H9 (cell line): ENCODE results near the gene FCRLA. TPM values are rescaled to one million over a fixed set of nuclear protein-coding genes. Genes with fewer than 3 reads are reported as not detected.
"Not testable (repeated sequence)": the region's sequence is repeated elsewhere in the genome, so short reads cannot be mapped to it uniquely, and the experiment has no call there.

Experiments used
- DNase-seq: peaks from one replicate; pipeline ENCODE4 v3.0.0-alpha.2; 2017
- H2AFZ ChIP-seq: one replicate; pipeline ENCODE4 v1.6.1; 2013; ENCODE audit warnings: mild to moderate bottlenecking, low read length, control low read depth, moderate library complexity
- H2AK5ac ChIP-seq: 2 replicates; pipeline ENCODE4 v1.6.1; 2013; ENCODE audit warnings: low read length, control low read depth, mixed read lengths; ENCODE audit not compliant: insufficient read length
- H2BK120ac ChIP-seq: one replicate; pipeline ENCODE4 v1.6.1; 2013; ENCODE audit warnings: low read depth, mild to moderate bottlenecking, low read length, control low read depth, inconsistent platforms; ENCODE audit not compliant: poor library complexity, severe bottlenecking
- H2BK12ac ChIP-seq: 2 replicates; pipeline ENCODE4 v1.6.1; 2013; ENCODE audit warnings: low read length, control low read depth, mixed read lengths, low read depth; ENCODE audit not compliant: insufficient read length
- H2BK15ac ChIP-seq: 2 replicates; pipeline ENCODE4 v1.6.1; 2013; ENCODE audit warnings: low read depth, low read length, control low read depth
- H2BK20ac ChIP-seq: one replicate; pipeline ENCODE4 v1.6.1; 2013; ENCODE audit warnings: low read depth, mild to moderate bottlenecking, low read length, control low read depth, inconsistent platforms; ENCODE audit not compliant: poor library complexity, severe bottlenecking
- H2BK5ac ChIP-seq: 2 replicates; pipeline ENCODE4 v1.6.1; 2013; ENCODE audit warnings: low read length, control low read depth, mixed read lengths; ENCODE audit not compliant: insufficient read length
- H3K14ac ChIP-seq: 2 replicates; pipeline ENCODE4 v1.6.1; 2013; ENCODE audit warnings: low read length, control low read depth; ENCODE audit not compliant: insufficient read depth
- H3K18ac ChIP-seq: 2 replicates; pipeline ENCODE4 v1.6.1; 2013; ENCODE audit warnings: low read depth, mild to moderate bottlenecking, mixed read lengths, low read length, control low read depth; ENCODE audit not compliant: insufficient read length
- H3K23ac ChIP-seq: 2 replicates; pipeline ENCODE4 v1.6.1; 2013; ENCODE audit warnings: low read length, control low read depth, mixed read lengths, low read depth; ENCODE audit not compliant: insufficient read length
- H3K23me2 ChIP-seq: 2 replicates; pipeline ENCODE4 v1.6.1; 2013; ENCODE audit warnings: low read depth, mild to moderate bottlenecking, mixed read lengths, low read length, control low read depth; ENCODE audit not compliant: insufficient read length, poor library complexity, severe bottlenecking
- H3K27ac ChIP-seq: 2 replicates; pipeline ENCODE4 v1.5.1; 2013; ENCODE audit warnings: low read length, control low read depth, mixed read lengths, low read depth; ENCODE audit not compliant: insufficient read length
- H3K27me3 ChIP-seq: 2 replicates; pipeline ENCODE4 v1.6.1; 2013; ENCODE audit warnings: low read length, control low read depth, inconsistent platforms; ENCODE audit not compliant: insufficient read depth
- H3K4ac ChIP-seq: 2 replicates; pipeline ENCODE4 v1.6.1; 2013; ENCODE audit warnings: low read depth, mild to moderate bottlenecking, control low read depth, inconsistent platforms, low read length, moderate library complexity
- H3K4me1 ChIP-seq: 2 replicates; pipeline ENCODE4 v1.6.1; 2013; ENCODE audit warnings: low read length, control low read depth, inconsistent platforms; ENCODE audit not compliant: insufficient read depth
- H3K4me2 ChIP-seq: 2 replicates; pipeline ENCODE4 v1.6.1; 2013; ENCODE audit warnings: low read length, control low read depth, mixed read lengths; ENCODE audit not compliant: insufficient read length, insufficient read depth
- H3K56ac ChIP-seq: 2 replicates; pipeline ENCODE4 v1.6.1; 2013; ENCODE audit warnings: low read depth, mild to moderate bottlenecking, mixed read lengths, low read length, control low read depth; ENCODE audit not compliant: insufficient read length
- H3K79me1 ChIP-seq: 2 replicates; pipeline ENCODE4 v1.6.1; 2013; ENCODE audit warnings: low read depth, mild to moderate bottlenecking, moderate library complexity, low read length, control low read depth, inconsistent platforms; ENCODE audit not compliant: insufficient read depth, poor library complexity, severe bottlenecking
- H3K79me2 ChIP-seq: 2 replicates; pipeline ENCODE4 v1.6.1; 2013; ENCODE audit warnings: low read length, control low read depth, inconsistent platforms; ENCODE audit not compliant: insufficient read depth
- H3K9ac ChIP-seq: 2 replicates; pipeline ENCODE4 v1.6.1; 2013; ENCODE audit warnings: low read length, control low read depth, mixed read lengths; ENCODE audit not compliant: insufficient read length; ENCODE audit errors: extremely low read depth
- H3K9me3 ChIP-seq: one replicate; pipeline ENCODE4 v1.6.1; 2013; ENCODE audit warnings: low read depth, low read length, inconsistent platforms; ENCODE audit not compliant: control insufficient read depth
- H3T11ph ChIP-seq: one replicate; pipeline ENCODE4 v1.6.1; 2013; ENCODE audit warnings: mild to moderate bottlenecking, low read length, control low read depth, inconsistent platforms
- H4K20me1 ChIP-seq: one replicate; pipeline ENCODE4 v1.6.1; 2013; ENCODE audit not compliant: control insufficient read depth, insufficient read length, insufficient read depth
- H4K5ac ChIP-seq: 2 replicates; pipeline ENCODE4 v1.6.1; 2013; ENCODE audit warnings: low read depth, mild to moderate bottlenecking, mixed read lengths, low read length, control low read depth; ENCODE audit not compliant: insufficient read length
- H4K8ac ChIP-seq: replicated peaks from 2 replicates; pipeline ENCODE4 v1.6.1; 2013; ENCODE audit warnings: low read length, control low read depth, mixed read lengths, low read depth; ENCODE audit not compliant: insufficient read length
- H4K91ac ChIP-seq: 2 replicates; pipeline ENCODE4 v1.6.1; 2013; ENCODE audit warnings: low read depth, mild to moderate bottlenecking, moderate library complexity, mixed read lengths, low read length, control low read depth; ENCODE audit not compliant: insufficient read length
- H3K27ac Mint-ChIP-seq, 3 experiments: 2 replicates in 2 of 3; 3 replicates in 1 of 3; pipeline ENCODE4 v1.8.0; 2020 to 2021; ENCODE audit warnings: mixed read lengths in 3 of 3, mild to moderate bottlenecking in 1 of 3, moderate library complexity in 1 of 3
- H3K27me3 Mint-ChIP-seq: 2 replicates; pipeline ENCODE4 v1.8.0; 2021; ENCODE audit warnings: low read depth, mild to moderate bottlenecking, moderate library complexity, mixed read lengths
- H3K36me3 Mint-ChIP-seq, 3 experiments: 2 replicates in 2 of 3; 3 replicates in 1 of 3; pipeline ENCODE4 v1.8.0; 2020 to 2021; ENCODE audit warnings: low read depth in 3 of 3, mixed read lengths in 3 of 3; ENCODE audit not compliant: insufficient read depth in 1 of 3
- H3K4me1 Mint-ChIP-seq, 2 experiments: 2 replicates each; pipeline ENCODE4 v1.8.0; 2020; ENCODE audit warnings: mixed read lengths in 2 of 2
- H3K4me3 Mint-ChIP-seq, 2 experiments: 2 replicates in 1 of 2; 3 replicates in 1 of 2; pipeline ENCODE4 v1.8.0; 2020 to 2021; ENCODE audit warnings: mild to moderate bottlenecking in 2 of 2, mixed read lengths in 2 of 2, moderate library complexity in 1 of 2
- H3K9me3 Mint-ChIP-seq, 2 experiments: 2 replicates in 1 of 2; 3 replicates in 1 of 2; pipeline ENCODE4 v1.8.0; 2020; ENCODE audit warnings: mild to moderate bottlenecking in 2 of 2, mixed read lengths in 2 of 2, moderate library complexity in 1 of 2
- WGBS: extraction: QIAGEN DNeasy Blood & Tissue Kit; methylation state at CpG from one replicate; pipeline ENCODE4 v1.1.7; 2013; ENCODE audit warnings: missing lambda C conversion rate, low lambda C conversion rate, mixed read lengths; ENCODE audit not compliant: insufficient read length; ENCODE audit errors: extremely low coverage; 5-methylcytosine and 5-hydroxymethylcytosine counted together
- total RNA-seq: library from RNA; stranded (reverse); gene quantifications from 2 replicates; pipeline ENCODE4 v1.2.1, GENCODE V29; 2021

Gene FCRLA
- total RNA-seq, 1 experiment from 2014 or later: not detected

GRCh38 chr1:161671045-161672020, 35.7 kb upstream of the FCRLA start:
- H3K27me3 ChIP-seq, H2BK15ac ChIP-seq, H2BK12ac ChIP-seq, H3K9me3 Mint-ChIP-seq, H3K36me3 Mint-ChIP-seq, H3K23me2 ChIP-seq, H3K4me1 ChIP-seq, H3K27ac ChIP-seq, H3K56ac ChIP-seq, H3K27me3 Mint-ChIP-seq, H4K20me1 ChIP-seq, H2BK20ac ChIP-seq, H3K9me3 ChIP-seq, H3K23ac ChIP-seq, H2AK5ac ChIP-seq, H3K4me2 ChIP-seq, H3K9ac ChIP-seq, H3K18ac ChIP-seq, H3K14ac ChIP-seq, H2BK120ac ChIP-seq, DNase-seq, H4K91ac ChIP-seq, H4K5ac ChIP-seq, H3K79me1 ChIP-seq, H3K27ac Mint-ChIP-seq, H4K8ac ChIP-seq, H2AFZ ChIP-seq, H3T11ph ChIP-seq, H2BK5ac ChIP-seq, H3K4me3 Mint-ChIP-seq, H3K79me2 ChIP-seq, H3K4ac ChIP-seq: not testable (repeated sequence)
- H3K4me1 Mint-ChIP-seq: peaks cover 11 to 14% of the 10 kb centered on the region in 2 experiments
- no CpG with 5 or more reads among the region's 15 CpGs for WGBS

- not testable (repeated sequence) for H4K5ac ChIP-seq, DNase-seq, H3T11ph ChIP-seq, H3K9me3 Mint-ChIP-seq, H4K20me1 ChIP-seq, H3K56ac ChIP-seq, H3K4me3 Mint-ChIP-seq, H3K27ac ChIP-seq, H2AK5ac ChIP-seq, H3K79me1 ChIP-seq, H2BK15ac ChIP-seq, H3K27ac Mint-ChIP-seq, H3K79me2 ChIP-seq, H3K27me3 Mint-ChIP-seq, H3K4me1 ChIP-seq, H2BK20ac ChIP-seq, H3K18ac ChIP-seq, H3K9me3 ChIP-seq, H2BK5ac ChIP-seq, H3K14ac ChIP-seq, H2BK12ac ChIP-seq, H2BK120ac ChIP-seq, H3K27me3 ChIP-seq, H3K9ac ChIP-seq, H3K4ac ChIP-seq, H3K23ac ChIP-seq, H4K91ac ChIP-seq, H4K8ac ChIP-seq, H3K36me3 Mint-ChIP-seq, H3K4me2 ChIP-seq, H2AFZ ChIP-seq, H3K23me2 ChIP-seq
- no CpG with 5 or more reads among the region's 7 CpGs for WGBS
- H3K4me1 Mint-ChIP-seq: peaks cover 13 to 23% of the 10 kb centered on the region in 2 experiments
Measured at GRCh38 chr1:161673437-161673836, 33.6 kb upstream of the FCRLA start.
